ENCODE results near the gene RASA3. TPM values are rescaled to one million over a fixed set of nuclear protein-coding genes. Genes with fewer than 3 reads are reported as not detected.

The RASA3 gene
- total and polyA plus RNA-seq, 2 of the 4 experiments (the other 2 are of a cell fraction) = 21.0 to 31.4 TPM

- no peak overlapping the region for H2AK9ac ChIP-seq (replicated peaks; ENCODE audit: low read depth, low read length, poor library complexity)
- H4K5ac ChIP-seq (ENCODE audit: low read depth, low read length) = no peak overlapping the region
- TF ChIP-seq CHD1 (IDR thresholded peaks at IDR 0.05; ENCODE audit: low read depth, low read length) = no peak
- TF ChIP-seq FOS (IDR thresholded peaks at IDR 0.05; ENCODE audit: low read depth, low read length) = no peak
- no peak for TF ChIP-seq MAFK (IDR thresholded peaks at IDR 0.05; ENCODE audit: low read depth, low read length)
- no peak for TF ChIP-seq SMC3 (IDR thresholded peaks at IDR 0.05; ENCODE audit: low read depth, low read length)
- no peak for TF ChIP-seq RFX5 (IDR thresholded peaks at IDR 0.05; ENCODE audit: low read depth, low read length)
- TF ChIP-seq ELK1 (IDR thresholded peaks at IDR 0.05; ENCODE audit: borderline replicate concordance, low read depth, low read length) = no peak
- no peak for TF ChIP-seq POLR2A (IDR thresholded peaks at IDR 0.05; ENCODE audit: low read depth, low read length)
- no peak for TF ChIP-seq RCOR1 (IDR thresholded peaks at IDR 0.05; ENCODE audit: insufficient replicate concordance, low read length)
- TF ChIP-seq MAZ (IDR thresholded peaks at IDR 0.05; ENCODE audit: borderline replicate concordance, low read depth, low read length) = no peak
- no peak for TF ChIP-seq BHLHE40 (IDR thresholded peaks at IDR 0.05; ENCODE audit: low read depth, low read length)
- TF ChIP-seq CEBPB (IDR thresholded peaks at IDR 0.05; ENCODE audit: low read depth, low read length) = no peak
- no peak for TF ChIP-seq RAD21 (IDR thresholded peaks at IDR 0.05; ENCODE audit: low read length)
- no peak for TF ChIP-seq MXI1 (IDR thresholded peaks at IDR 0.05; ENCODE audit: borderline replicate concordance, low read depth, low read length)
- TF ChIP-seq NFE2L2 (IDR thresholded peaks at IDR 0.05; ENCODE audit: low read depth, low read length) = no peak
- H3K79me1 ChIP-seq (ENCODE audit: low read depth in 1 of 2, low read length in 2 of 2) = no peaks in the 10 kb centered on the region
- H2BK120ac ChIP-seq (ENCODE audit: low read depth, low read length) = no peak overlapping the region
- ChIA-PET CTCF (no interaction called here), POLR2A (ENCODE audit: unreplicated experiment) (no interaction called here)
- no peak for DNase-seq
- no peak overlapping the region for H3K4me2 ChIP-seq (ENCODE audit: low read depth, low read length)
- H3K36me3 ChIP-seq (ENCODE audit: control insufficient read depth, insufficient read depth, low read length) = no peaks in the 10 kb centered on the region
- no peak overlapping the region for H3K23ac ChIP-seq (ENCODE audit: low read depth, low read length)
- no peak overlapping the region for H3K18ac ChIP-seq (ENCODE audit: low read depth, low read length)
- no peak overlapping the region for H3K9ac ChIP-seq (ENCODE audit: low read depth, low read length)
- in situ Hi-C loops (cut with MboI; ENCODE audit: low sequenced_read_pairs) (no loop called here), intact Hi-C loops (cut with micrococcal nuclease) (no loop called here), dilution Hi-C loops (cut with HindIII; ENCODE audit: low sequenced_read_pairs, unreplicated experiment) (no loop called here)
- BruUV-seq (replicated peaks) = no TSS peak
- no peak overlapping the region for H3K27ac ChIP-seq (ENCODE audit: insufficient read depth, low read length)
- H3K56ac ChIP-seq (ENCODE audit: extremely low read depth, insufficient read depth, low read length) = no peak overlapping the region
- H2BK15ac ChIP-seq (ENCODE audit: low read depth, low read length) = no peak overlapping the region
- peaks cover 26% of the 10 kb centered on the region for H3K27me3 ChIP-seq (ENCODE audit: control insufficient read depth, insufficient read depth, low read length)
- ATAC-seq (ENCODE audit: low read depth) = no peak
- no peak overlapping the region for H3K4me3 ChIP-seq (ENCODE audit: insufficient read depth, low read depth, low read length)
- H2BK20ac ChIP-seq (ENCODE audit: low read depth, low read length) = no peak overlapping the region
- no peak overlapping the region for H4K8ac ChIP-seq (ENCODE audit: low read depth in 2 of 2, low read length in 2 of 2)
- no peak overlapping the region for H2AFZ ChIP-seq (replicated peaks; ENCODE audit: low read length, poor library complexity)
- no peaks in the 10 kb centered on the region for H3K9me1 ChIP-seq (ENCODE audit: insufficient read depth, low read length)
- no peak overlapping the region for H4K91ac ChIP-seq (ENCODE audit: insufficient read depth, low read depth, low read length)
- H4K20me1 ChIP-seq (ENCODE audit: insufficient read depth, low read length) = no peaks in the 10 kb centered on the region; the same call in none of the 2 replicates
- H2AK5ac ChIP-seq (ENCODE audit: low read depth, low read length) = no peak overlapping the region
- H3K4me1 ChIP-seq (ENCODE audit: control insufficient read depth, insufficient read depth, low read length) = no peaks in the 10 kb centered on the region
- H3K4ac ChIP-seq (ENCODE audit: low read depth, low read length) = no peak overlapping the region
- no peak overlapping the region for H3K14ac ChIP-seq (replicated peaks; ENCODE audit: low read depth, low read length)
- no CpG with 5 or more reads among the region's 6 CpGs for WGBS, 2 experiments (ENCODE audit: extremely low coverage in 2 of 2, insufficient read length in 1 of 2)
- no peak overlapping the region for H2BK5ac ChIP-seq (ENCODE audit: low read depth, low read length, poor library complexity, severe bottlenecking)
- H3K9me3 ChIP-seq (ENCODE audit: control insufficient read depth, insufficient read depth, low read length) = no peaks in the 10 kb centered on the region
These were observed 21.2 kb upstream of the RASA3 start for GRCh38 chr13:114153485-114154080.

Data from IMR-90 (cell line).